ENCODE data around the gene GALM. TPM values are rescaled to one million over a fixed set of nuclear protein-coding genes. Genes with fewer than 3 reads are reported as not detected.

Gene GALM
- total and polyA plus RNA-seq, 2 donors (not counting 3 experiments of a cell fraction or from before 2014, with no cell fraction given) = 4.8 to 6.1 TPM

DNA sequence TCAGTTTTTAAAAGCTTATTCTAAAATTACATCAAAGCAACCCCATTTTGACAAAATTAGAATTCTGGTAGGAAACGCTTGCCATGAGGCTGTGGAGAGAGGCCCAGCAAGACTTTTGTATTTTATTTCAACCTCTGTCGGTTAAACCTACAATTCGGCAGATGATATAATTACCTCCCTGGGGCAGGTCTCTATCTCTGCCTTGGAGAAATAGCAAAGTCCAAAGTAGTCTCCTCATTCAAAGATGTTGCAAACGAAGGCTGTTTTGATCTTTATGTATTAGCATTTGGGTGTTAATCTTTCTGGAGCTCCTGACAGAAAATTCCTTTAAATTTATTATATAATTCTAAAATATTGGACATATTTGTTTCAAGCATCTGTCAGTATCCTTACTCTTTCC lies 35.6 kb downstream of the GALM start:
- Histone ChIP-seq H2AFZ (ENCODE audit: low read depth, low read length) (no peak overlapping the region), H3K4me1 (ENCODE audit: control insufficient read depth, extremely low read depth, insufficient read depth, low read length) (no peaks in the 10 kb centered on the region), H3K9me1 (replicated peaks; ENCODE audit: control insufficient read depth, extremely low read depth, insufficient read depth, low read length) (no peaks in the 10 kb centered on the region), H3K79me2 (ENCODE audit: control insufficient read depth, insufficient read depth, low read length) (no peaks in the 10 kb centered on the region), H3K27me3 (ENCODE audit: control insufficient read depth in 2 of 2, insufficient read depth in 2 of 2, low read length in 2 of 2) (no peaks in the 10 kb centered on the region), H3K9me3 (replicated peaks; ENCODE audit: control insufficient read depth, insufficient read depth, low read length) (no peaks in the 10 kb centered on the region), H3K4me3 (replicated peaks in 1 of 3; ENCODE audit: insufficient read depth in 1 of 3, low read depth in 1 of 3, low read length in 3 of 3) (no peak overlapping the region), H3K27ac (ENCODE audit: insufficient read depth, low read depth, low read length) (no peak overlapping the region), H4K20me1 (replicated peaks; ENCODE audit: control insufficient read depth, extremely low read depth, insufficient read depth, low read length) (no peaks in the 10 kb centered on the region), H3K4me2 (ENCODE audit: insufficient read depth, low read length) (no peak overlapping the region), H3K36me3 (ENCODE audit: control insufficient read depth in 2 of 2, extremely low read depth in 1 of 2, insufficient read depth in 2 of 2, low read length in 2 of 2) (no peaks in the 10 kb centered on the region), H3K9ac (replicated peaks; ENCODE audit: extremely low read depth, insufficient read depth, low read length) (no peak overlapping the region)
- no peak for DNase-seq (ENCODE audit: low read depth, low spot score)
- CTCF ChIA-PET = no interaction called here
- FAIRE-seq = no peak
- TF ChIP-seq, protein P1, sequence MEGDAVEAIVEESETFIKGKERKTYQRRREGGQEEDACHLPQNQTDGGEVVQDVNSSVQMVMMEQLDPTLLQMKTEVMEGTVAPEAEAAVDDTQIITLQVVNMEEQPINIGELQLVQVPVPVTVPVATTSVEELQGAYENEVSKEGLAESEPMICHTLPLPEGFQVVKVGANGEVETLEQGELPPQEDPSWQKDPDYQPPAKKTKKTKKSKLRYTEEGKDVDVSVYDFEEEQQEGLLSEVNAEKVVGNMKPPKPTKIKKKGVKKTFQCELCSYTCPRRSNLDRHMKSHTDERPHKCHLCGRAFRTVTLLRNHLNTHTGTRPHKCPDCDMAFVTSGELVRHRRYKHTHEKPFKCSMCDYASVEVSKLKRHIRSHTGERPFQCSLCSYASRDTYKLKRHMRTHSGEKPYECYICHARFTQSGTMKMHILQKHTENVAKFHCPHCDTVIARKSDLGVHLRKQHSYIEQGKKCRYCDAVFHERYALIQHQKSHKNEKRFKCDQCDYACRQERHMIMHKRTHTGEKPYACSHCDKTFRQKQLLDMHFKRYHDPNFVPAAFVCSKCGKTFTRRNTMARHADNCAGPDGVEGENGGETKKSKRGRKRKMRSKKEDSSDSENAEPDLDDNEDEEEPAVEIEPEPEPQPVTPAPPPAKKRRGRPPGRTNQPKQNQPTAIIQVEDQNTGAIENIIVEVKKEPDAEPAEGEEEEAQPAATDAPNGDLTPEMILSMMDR (IDR thresholded peaks at IDR 0.05; ENCODE audit: extremely low read depth in 1 of 2, insufficient read depth in 1 of 2, low read depth in 1 of 2, low read length in 2 of 2) = no peak
- TF ChIP-seq POLR2AphosphoS5 (IDR thresholded peaks at IDR 0.05; ENCODE audit: insufficient read depth, low read depth, low read length) (no peak), JUN (IDR thresholded peaks at IDR 0.05; ENCODE audit: borderline replicate concordance, insufficient read depth, insufficient read length, low read depth) (no peak), GATA2 (IDR thresholded peaks at IDR 0.05; ENCODE audit: insufficient read depth, insufficient read length, low read depth, low read length) (no peak), MAX (IDR thresholded peaks at IDR 0.05; ENCODE audit: insufficient read depth, insufficient read length) (no peak), FOS (IDR thresholded peaks at IDR 0.05; ENCODE audit: borderline replicate concordance, insufficient read depth, low read length) (no peak), EZH2 (IDR thresholded peaks at IDR 0.05; ENCODE audit: borderline replicate concordance, low read depth, low read length, severe bottlenecking) (no peak), POLR2A (IDR thresholded peaks at IDR 0.05; ENCODE audit: low read depth, low read length) (no peak), MYC (IDR thresholded peaks at IDR 0.05; ENCODE audit: low read depth, low read length) (no peak)
- BruUV-seq (replicated peaks) = no TSS peak
- POLR2A ChIA-PET = no interaction called here
- dilution Hi-C loops (cut with MboI; ENCODE audit: extremely low pct_ligation_motif_present, low sequenced_read_pairs) = no loop called here
- intact Hi-C loops (cut with micrococcal nuclease) = no loop called here

All from endothelial cell of umbilical vein (primary cell).